T-helper 1 cell treated with Interleukin-12 subunit alpha and Interleukin-12 subunit beta and Interleukin-4 antibody, amounts not matched to agents 30 μg/mL and 1 μg/mL, for 36 hours (primary cell): ENCODE results near the gene PRKG1.

Experiments used
- H3K27ac Mint-ChIP-seq: one replicate; pipeline ENCODE4 v1.8.0; 2021; ENCODE audit warnings: mild to moderate bottlenecking, mixed read lengths
- H3K27me3 Mint-ChIP-seq: one replicate; pipeline ENCODE4 v1.8.0; 2021; ENCODE audit warnings: low read depth, mixed read lengths
- H3K36me3 Mint-ChIP-seq: one replicate; pipeline ENCODE4 v1.8.0; 2021; ENCODE audit warnings: low read depth, mixed read lengths
- H3K4me1 Mint-ChIP-seq: one replicate; pipeline ENCODE4 v1.8.0; 2021; ENCODE audit warnings: low read depth, mixed read lengths
- H3K4me3 Mint-ChIP-seq: one replicate; pipeline ENCODE4 v1.8.0; 2021; ENCODE audit warnings: mild to moderate bottlenecking, moderate library complexity, mixed read lengths
- H3K9me3 Mint-ChIP-seq: one replicate; pipeline ENCODE4 v1.8.0; 2021; ENCODE audit warnings: mixed read lengths

Gene PRKG1

GRCh38 chr10:52256832-52257691 is 1182.8 kb downstream of the PRKG1 start:
- no peaks in the 10 kb centered on the region for H3K27me3 Mint-ChIP-seq
- no peak overlapping the region for H3K4me3 Mint-ChIP-seq
- H3K36me3 Mint-ChIP-seq = no peaks in the 10 kb centered on the region
- no peaks in the 10 kb centered on the region for H3K9me3 Mint-ChIP-seq
- H3K27ac Mint-ChIP-seq = no peak overlapping the region
- H3K4me1 Mint-ChIP-seq = no peaks in the 10 kb centered on the region

DNA sequence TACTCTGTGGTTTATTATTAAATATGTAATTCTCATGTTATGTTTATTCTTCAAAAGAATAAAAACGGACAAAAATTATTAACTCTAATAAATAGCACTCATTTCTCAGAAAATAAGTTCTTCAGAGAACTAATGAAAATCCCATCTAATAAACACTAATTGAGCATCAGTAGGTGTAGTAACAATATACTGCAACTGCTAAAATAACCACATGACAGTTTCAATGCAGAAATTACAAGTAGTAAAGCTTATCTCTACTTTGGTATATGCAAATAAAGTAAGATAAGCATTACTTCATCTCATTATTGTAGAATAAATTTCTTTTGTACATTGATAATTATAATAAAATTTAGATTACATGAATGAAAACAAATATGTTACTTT is 1183.4 kb downstream of the PRKG1 start:
- Mint-ChIP-seq H3K27me3 (no peaks in the 10 kb centered on the region), H3K4me3 (no peak overlapping the region), H3K27ac (no peak overlapping the region), H3K9me3 (no peaks in the 10 kb centered on the region), H3K4me1 (no peaks in the 10 kb centered on the region), H3K36me3 (no peaks in the 10 kb centered on the region)

- Mint-ChIP-seq H3K36me3 (no peaks in the 10 kb centered on the region), H3K4me3 (no peak overlapping the region), H3K27ac (no peak overlapping the region), H3K9me3 (no peaks in the 10 kb centered on the region), H3K27me3 (no peaks in the 10 kb centered on the region), H3K4me1 (no peaks in the 10 kb centered on the region)
Measured at GRCh38 chr10:52258799-52259425, 1184.6 kb downstream of the PRKG1 start.

GRCh38 chr10:52259426-52259812 is 1185.1 kb downstream of the PRKG1 start:
- Mint-ChIP-seq H3K4me3 (no peak overlapping the region), H3K27me3 (no peaks in the 10 kb centered on the region), H3K4me1 (no peaks in the 10 kb centered on the region), H3K9me3 (no peaks in the 10 kb centered on the region), H3K27ac (no peak overlapping the region), H3K36me3 (no peaks in the 10 kb centered on the region)

- H3K9me3 Mint-ChIP-seq = no peaks in the 10 kb centered on the region
- H3K36me3 Mint-ChIP-seq = no peaks in the 10 kb centered on the region
- H3K27me3 Mint-ChIP-seq = no peaks in the 10 kb centered on the region
- H3K4me3 Mint-ChIP-seq = no peak overlapping the region
- no peak overlapping the region for H3K27ac Mint-ChIP-seq
- H3K4me1 Mint-ChIP-seq = no peaks in the 10 kb centered on the region
Measured at GRCh38 chr10:52261362-52261761, 1187.1 kb downstream of the PRKG1 start.

GRCh38 chr10:52265131-52265926 is 1191.0 kb downstream of the PRKG1 start:
- H3K4me1 Mint-ChIP-seq = no peaks in the 10 kb centered on the region
- H3K27me3 Mint-ChIP-seq = no peaks in the 10 kb centered on the region
- H3K36me3 Mint-ChIP-seq = no peaks in the 10 kb centered on the region
- H3K9me3 Mint-ChIP-seq = no peaks in the 10 kb centered on the region
- H3K4me3 Mint-ChIP-seq = no peak overlapping the region
- no peak overlapping the region for H3K27ac Mint-ChIP-seq

GRCh38 chr10:52266858-52267257 is 1192.6 kb downstream of the PRKG1 start:
- Mint-ChIP-seq H3K9me3 (no peaks in the 10 kb centered on the region), H3K27me3 (no peaks in the 10 kb centered on the region), H3K36me3 (no peaks in the 10 kb centered on the region), H3K4me3 (no peak overlapping the region), H3K4me1 (no peaks in the 10 kb centered on the region), H3K27ac (no peak overlapping the region)

DNA sequence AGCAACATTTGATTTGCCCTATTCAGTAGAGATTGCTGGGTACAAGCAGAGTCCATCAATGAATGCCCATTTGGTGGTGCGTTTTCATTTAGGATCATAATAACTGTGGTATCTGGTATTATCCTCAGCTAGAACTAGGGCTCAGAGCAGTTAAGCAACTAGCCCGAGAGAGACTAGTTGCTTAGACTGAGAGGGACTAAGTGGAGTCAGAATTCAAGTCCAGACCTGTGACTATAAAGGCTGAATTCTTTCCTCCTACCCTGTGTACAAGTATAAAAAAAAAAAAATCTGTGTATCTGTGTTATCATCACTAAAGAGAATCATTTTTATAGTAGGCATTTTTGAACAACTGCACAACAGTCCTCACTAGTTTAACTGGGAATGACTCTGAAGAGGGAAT is 1194.5 kb downstream of the PRKG1 start:
- Mint-ChIP-seq H3K36me3 (no peaks in the 10 kb centered on the region), H3K9me3 (no peaks in the 10 kb centered on the region), H3K27ac (no peak overlapping the region), H3K4me1 (no peaks in the 10 kb centered on the region), H3K4me3 (no peak overlapping the region), H3K27me3 (no peaks in the 10 kb centered on the region)

GRCh38 chr10:52269233-52269632 is 1194.9 kb downstream of the PRKG1 start:
- Mint-ChIP-seq H3K4me1 (no peaks in the 10 kb centered on the region), H3K27ac (no peak overlapping the region), H3K4me3 (no peak overlapping the region), H3K9me3 (no peaks in the 10 kb centered on the region), H3K27me3 (no peaks in the 10 kb centered on the region), H3K36me3 (no peaks in the 10 kb centered on the region)

- no peaks in the 10 kb centered on the region for H3K27me3 Mint-ChIP-seq
- no peak overlapping the region for H3K4me3 Mint-ChIP-seq
- H3K36me3 Mint-ChIP-seq = no peaks in the 10 kb centered on the region
- no peaks in the 10 kb centered on the region for H3K9me3 Mint-ChIP-seq
- no peaks in the 10 kb centered on the region for H3K4me1 Mint-ChIP-seq
- H3K27ac Mint-ChIP-seq = no peak overlapping the region
Measured at GRCh38 chr10:52276163-52276562, 1201.9 kb downstream of the PRKG1 start.

- Mint-ChIP-seq H3K9me3 (no peaks in the 10 kb centered on the region), H3K4me1 (no peaks in the 10 kb centered on the region), H3K4me3 (no peak overlapping the region), H3K27me3 (no peaks in the 10 kb centered on the region), H3K36me3 (no peaks in the 10 kb centered on the region), H3K27ac (no peak overlapping the region)
Measured at GRCh38 chr10:52276986-52277385, 1202.7 kb downstream of the PRKG1 start.

- H3K4me3 Mint-ChIP-seq = no peak overlapping the region
- no peak overlapping the region for H3K27ac Mint-ChIP-seq
- H3K27me3 Mint-ChIP-seq = no peaks in the 10 kb centered on the region
- no peaks in the 10 kb centered on the region for H3K4me1 Mint-ChIP-seq
- H3K36me3 Mint-ChIP-seq = no peaks in the 10 kb centered on the region
- no peaks in the 10 kb centered on the region for H3K9me3 Mint-ChIP-seq
Measured at GRCh38 chr10:52279546-52279945, 1205.3 kb downstream of the PRKG1 start.

DNA sequence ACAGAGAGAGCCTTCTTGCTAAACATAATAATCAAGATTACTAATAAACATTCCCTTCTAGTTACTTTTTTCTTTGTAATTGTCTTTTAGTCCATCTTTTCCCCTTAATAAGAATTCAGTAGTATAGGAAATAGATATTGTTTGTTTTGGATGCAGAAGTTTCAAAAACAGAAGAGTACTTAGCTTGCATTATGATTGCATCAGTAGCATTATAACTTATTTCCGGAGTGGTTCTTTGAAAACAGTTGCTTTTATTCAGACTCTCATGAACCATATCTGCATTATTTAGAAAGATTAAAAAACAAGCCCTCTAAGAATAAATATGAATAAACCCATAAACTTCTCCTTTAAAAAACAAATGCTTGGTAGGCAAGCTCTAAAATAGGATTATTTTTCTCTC is 1205.8 kb downstream of the PRKG1 start:
- Mint-ChIP-seq H3K9me3 (no peaks in the 10 kb centered on the region), H3K4me1 (no peaks in the 10 kb centered on the region), H3K4me3 (no peak overlapping the region), H3K36me3 (no peaks in the 10 kb centered on the region), H3K27ac (no peak overlapping the region), H3K27me3 (no peaks in the 10 kb centered on the region)

DNA sequence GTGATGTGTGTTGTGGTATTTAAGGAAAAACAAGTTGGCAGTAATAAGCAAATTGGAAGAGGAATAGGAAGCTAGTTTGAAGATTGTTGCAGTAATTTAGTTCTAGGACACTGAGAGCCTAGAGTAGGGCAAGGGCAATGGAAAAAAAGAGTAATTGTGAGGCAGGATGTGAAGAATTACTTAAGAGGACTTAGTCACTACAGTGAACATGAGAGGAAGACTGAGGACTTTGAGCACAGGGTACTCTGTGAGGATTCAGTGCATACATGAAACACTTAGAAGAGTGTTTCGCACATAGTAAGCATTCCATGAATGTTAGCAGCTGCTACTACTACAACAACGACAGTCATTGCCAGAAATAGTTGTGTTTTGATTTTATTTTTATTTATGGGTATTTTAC is 1208.9 kb downstream of the PRKG1 start:
- no peak overlapping the region for H3K27ac Mint-ChIP-seq
- H3K9me3 Mint-ChIP-seq = no peaks in the 10 kb centered on the region
- no peaks in the 10 kb centered on the region for H3K36me3 Mint-ChIP-seq
- H3K4me1 Mint-ChIP-seq = no peaks in the 10 kb centered on the region
- H3K4me3 Mint-ChIP-seq = no peak overlapping the region
- H3K27me3 Mint-ChIP-seq = no peaks in the 10 kb centered on the region
